G401 (cell line): Measurements from ENCODE around the gene PRDM16. TPM values are rescaled to one million over a fixed set of nuclear protein-coding genes. Genes with fewer than 3 reads are reported as not detected.

ENCODE experiments used
- DNase-seq: peaks from one replicate; pipeline ENCODE4 v3.0.0-alpha.2; 2015; ENCODE audit warnings: low spot score
- in situ Hi-C: cut with HindIII; loops from 2 replicates; pipeline ENCODE4 v1.10.0; 2016; ENCODE audit warnings: low sequenced_read_pairs, mixed read lengths
- total RNA-seq: library from RNA; depleted of rRNA; stranded (reverse); fragments of >200 nt; shearing (Covaris generic); gene quantifications from 2 replicates; pipeline ENCODE4 v1.2.3, GENCODE V29; 2014

PRDM16 gene
- total RNA-seq, 1 experiment from 2014 or later = 2.8 TPM

DNA sequence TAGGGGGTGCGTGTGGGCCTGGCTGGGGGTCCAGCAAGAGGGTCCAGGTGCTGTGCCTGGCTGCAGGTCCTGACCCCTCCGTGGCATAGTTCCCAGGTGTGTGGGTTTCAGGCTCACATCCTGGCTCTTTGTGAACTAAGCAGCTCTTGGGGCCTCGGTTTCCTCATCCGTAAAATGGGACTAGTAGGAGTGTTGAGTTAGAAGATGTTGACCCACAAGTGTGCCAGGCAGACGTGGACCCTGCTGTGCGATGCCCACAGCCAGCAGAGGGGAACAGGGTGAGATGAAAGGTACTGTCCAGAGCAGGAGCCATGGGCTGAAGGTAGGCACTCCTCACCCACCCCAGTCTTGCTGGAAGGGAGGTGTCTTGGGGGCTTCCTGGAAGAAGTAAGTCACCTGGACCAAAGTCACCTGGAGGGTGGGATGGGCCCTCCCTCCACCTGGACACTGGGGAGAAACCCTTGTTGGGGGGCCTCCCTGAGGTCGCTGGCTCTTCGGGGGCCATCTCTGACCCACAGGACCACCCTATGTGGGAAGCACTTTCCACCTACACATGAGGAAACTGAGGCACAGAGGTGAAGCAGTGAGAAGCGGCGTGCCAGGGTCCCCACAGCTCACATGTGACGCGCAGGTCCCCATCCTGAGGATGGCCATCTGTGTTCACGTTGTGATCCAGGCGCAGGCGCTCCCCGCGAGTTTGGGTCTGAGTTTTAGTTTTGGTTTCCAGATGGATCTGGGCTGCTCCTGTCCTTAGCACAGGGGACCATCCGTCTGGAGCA lies 386.9 kb downstream of the PRDM16 start:
- no peak for DNase-seq
- in situ Hi-C loops = no loop called here

- in situ Hi-C loops = no loop called here
- DNase-seq = no peak
Observed at GRCh38 chr1:3456449-3456963, 387.5 kb downstream of the PRDM16 start.

- no peak for DNase-seq
- in situ Hi-C loops = no loop called here
Observed at GRCh38 chr1:3456964-3457909, 388.2 kb downstream of the PRDM16 start.

DNA sequence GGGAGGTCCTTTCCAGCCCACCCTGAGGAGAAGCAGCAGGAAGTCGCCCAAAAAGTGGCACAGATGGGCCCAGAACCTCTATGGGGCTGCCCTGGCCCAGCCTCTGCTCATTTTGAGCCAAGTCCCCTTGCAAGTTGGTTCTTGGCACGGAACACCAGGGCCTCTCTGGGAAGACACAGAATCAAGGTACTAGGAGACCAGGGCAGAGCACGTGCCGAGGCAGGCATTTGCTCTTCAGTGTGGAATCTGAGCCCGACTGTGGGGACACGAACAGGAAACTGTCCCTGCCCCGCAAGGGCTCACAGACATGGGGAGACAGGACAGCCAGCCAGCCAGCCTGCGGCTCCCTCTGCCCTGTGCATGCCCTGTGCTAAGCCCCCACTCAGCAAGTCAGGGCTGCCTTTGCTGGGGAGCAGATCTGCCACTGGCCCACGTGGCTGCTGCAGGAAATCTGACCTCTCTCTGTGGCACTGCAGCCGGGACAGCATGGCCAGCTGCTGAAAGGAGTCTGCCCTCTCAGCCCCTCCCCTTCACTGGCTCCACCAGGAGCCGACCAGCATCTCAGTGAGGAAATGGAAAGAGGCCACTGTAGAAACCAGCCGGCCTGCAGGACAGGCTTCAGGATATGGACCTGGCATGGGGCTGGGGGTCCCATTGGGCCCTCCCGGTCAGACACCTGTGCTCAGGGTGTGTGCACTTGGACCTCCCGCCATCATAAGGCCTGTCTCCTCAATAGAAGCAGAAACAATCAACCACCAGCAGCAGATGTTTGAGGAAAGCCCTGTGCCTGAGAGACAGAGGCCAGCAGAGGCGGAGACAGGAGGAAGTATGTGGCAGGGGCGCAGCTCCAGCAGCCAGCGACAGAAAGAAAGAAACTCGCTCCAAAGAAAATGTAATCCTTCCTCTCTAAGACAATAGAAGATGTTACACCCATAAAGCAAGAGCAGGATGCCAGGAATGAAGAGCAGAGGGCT lies 389.2 kb downstream of the PRDM16 start:
- in situ Hi-C loops = no loop called here
- DNase-seq = no peak

DNA sequence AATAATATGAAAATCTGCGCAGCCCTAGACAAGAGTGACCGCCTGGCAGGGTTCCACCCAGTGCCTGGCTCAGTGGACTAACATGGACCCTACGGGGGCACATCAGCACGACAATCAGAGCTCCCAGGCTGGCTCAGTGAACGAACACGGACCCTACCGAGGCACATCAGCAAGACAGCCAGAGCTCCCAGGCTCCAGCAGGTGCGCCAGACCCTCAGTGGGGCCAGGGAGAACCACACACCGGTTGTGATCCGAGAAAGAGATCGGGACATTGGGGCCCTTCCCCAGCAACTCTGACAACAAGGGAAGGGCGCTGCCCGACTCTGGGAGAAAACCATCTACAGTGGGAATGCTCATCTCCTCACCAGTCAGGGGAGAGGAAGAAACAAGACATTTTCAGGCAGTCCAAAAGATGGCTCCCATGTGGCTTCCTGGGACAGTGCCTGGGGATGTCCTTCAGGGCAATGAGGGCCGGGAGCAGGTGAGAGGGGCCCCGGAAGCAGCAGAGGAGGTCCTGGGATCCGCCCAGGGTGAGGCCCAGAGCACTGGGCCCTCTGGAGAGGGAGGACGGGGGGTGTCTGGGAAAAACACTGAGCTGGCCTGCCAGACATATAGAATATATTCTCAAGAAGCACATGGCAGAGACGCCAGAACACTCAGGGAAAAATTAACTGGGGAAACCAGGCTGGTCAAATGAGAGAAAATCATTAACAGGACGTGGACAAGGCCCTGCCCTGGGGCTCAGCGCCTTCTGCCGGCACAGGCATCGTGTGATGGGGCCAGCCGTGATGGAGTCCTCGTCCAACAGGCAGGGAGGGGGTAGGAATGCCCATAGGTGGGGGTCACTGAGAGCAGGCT lies 390.3 kb downstream of the PRDM16 start:
- in situ Hi-C loops = no loop called here
- no peak for DNase-seq

DNA sequence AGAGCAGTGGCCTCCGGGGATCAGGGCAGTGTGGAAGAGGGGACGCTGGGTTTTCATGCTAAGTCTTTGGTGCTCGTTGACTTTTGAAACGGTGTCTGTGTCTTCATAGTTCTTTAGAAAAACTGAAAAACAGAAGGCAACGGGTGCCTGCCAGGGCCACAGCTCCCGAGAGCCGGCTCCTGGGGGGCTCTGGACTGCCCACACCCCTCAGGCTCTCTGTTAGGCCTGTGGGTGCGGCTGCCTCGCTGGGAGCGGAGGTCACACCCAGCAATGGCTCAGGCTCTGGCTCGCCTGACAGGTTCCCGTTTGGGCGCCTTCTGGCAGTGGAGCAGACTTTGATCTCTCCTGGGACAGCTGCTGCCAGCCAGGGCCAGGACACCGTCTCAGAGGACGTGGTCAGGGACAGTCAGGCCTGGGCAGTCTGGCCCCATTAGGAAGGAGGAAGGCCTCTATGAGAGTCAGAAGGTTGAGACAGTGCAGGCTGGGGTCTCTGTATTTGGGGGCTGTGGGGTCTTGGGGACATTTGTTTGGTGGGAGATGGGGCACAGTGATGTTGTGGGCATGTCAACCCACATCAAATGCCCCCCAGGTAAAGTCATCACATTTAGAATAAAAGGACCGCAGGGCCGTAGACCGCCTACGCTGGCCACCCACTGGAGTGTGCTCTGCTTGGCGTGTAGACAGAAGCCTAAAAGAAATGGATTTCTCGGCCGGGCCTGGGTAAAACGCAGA lies 391.1 kb downstream of the PRDM16 start:
- in situ Hi-C loops = no loop called here
- no peak for DNase-seq

- DNase-seq = no peak
- in situ Hi-C loops = no loop called here
Observed at GRCh38 chr1:3460672-3461131, 391.7 kb downstream of the PRDM16 start.

DNA sequence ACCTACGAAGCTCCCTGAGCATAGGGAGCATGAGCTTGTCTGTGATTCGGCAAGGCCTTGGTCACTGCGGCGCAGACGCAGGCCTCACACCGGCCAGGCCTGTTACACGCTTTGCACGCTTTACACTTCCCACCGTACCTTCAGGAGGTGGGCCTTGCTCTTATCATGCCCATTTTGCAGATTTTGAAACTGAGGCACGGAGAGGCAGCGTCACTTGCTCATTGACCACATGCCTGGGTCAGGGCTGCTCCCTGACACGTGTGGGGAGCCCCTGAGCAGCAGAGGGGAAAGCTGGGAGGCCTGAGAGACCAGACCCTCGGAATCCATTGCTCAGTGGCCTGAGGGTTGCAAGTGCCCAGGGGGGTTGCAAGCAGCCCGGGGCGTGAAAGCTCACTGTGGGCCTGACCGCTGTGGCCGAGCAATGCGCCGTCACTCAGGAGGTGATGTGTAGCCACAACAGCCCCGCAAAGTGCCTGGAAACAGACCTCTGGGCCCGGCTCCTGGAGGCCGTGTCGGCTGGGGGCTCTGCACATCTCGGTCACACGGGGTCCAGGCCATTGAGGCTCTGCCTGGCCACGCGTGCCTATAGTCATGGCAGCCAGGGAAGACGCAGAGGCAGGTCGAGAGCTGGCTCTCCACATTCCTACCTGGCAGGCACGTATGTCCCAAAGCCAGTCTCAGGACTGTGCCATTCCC lies 392.4 kb downstream of the PRDM16 start:
- in situ Hi-C loops = no loop called here
- no peak for DNase-seq

DNA sequence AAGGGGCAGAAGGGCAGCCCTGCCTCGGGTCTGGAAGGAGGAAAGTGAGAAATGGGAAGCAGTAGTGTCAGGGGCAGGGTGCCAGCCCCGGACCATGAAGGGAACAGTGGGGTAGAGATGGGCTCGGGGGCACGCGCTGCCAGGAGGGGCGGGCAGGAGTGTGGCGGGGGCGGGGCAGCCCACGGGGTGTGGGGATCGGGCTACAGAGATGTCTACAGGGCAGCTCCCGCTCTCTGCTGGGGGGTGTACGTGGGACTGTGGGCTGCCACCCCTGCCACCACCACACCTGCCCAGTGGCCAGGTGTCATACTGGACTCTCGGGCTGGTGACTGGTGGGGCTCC lies 392.9 kb downstream of the PRDM16 start:
- DNase-seq = no peak
- in situ Hi-C loops = no loop called here

- in situ Hi-C loops = no loop called here
- no peak for DNase-seq
Observed at GRCh38 chr1:3462356-3463012, 393.5 kb downstream of the PRDM16 start.

- DNase-seq = no peak
- in situ Hi-C loops = no loop called here
Observed at GRCh38 chr1:3463013-3463385, 394.0 kb downstream of the PRDM16 start.

- DNase-seq = no peak
- in situ Hi-C loops = no loop called here
Observed at GRCh38 chr1:3463408-3463863, 394.4 kb downstream of the PRDM16 start.

GRCh38 chr1:3463891-3464648 lies 395.1 kb downstream of the PRDM16 start:
- in situ Hi-C loops = no loop called here

DNA sequence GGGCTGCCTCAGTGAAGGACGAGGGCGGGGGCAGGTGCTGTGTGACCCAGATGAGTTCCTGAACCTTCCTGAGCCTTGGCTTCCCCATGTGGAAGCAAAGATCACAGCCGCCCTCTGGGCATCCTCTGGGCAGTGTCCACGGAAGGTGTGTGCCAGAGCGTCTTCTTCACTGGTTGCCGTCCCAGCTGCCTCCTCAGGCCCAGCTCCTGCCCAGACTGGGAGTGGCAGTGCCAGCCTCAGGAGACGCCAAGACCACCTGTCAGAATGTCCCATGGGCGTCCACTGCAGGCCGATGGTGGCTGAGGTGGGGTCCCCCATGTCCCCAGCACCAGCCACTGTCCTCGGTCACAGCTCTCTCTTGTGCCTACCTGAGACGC lies 395.6 kb downstream of the PRDM16 start:
- DNase-seq = no peak
- in situ Hi-C loops = no loop called here

More at GRCh38 chr1:3463891-3464648, 395.1 kb downstream of the PRDM16 start:
- no peak for DNase-seq

GRCh38 chr1:3465091-3465934 lies 396.3 kb downstream of the PRDM16 start:
- DNase-seq = no peak
- in situ Hi-C loops = no loop called here
